H9 (cell line): ENCODE measurements around the gene THEMIS. TPM values are rescaled to one million over a fixed set of nuclear protein-coding genes. Genes with fewer than 3 reads are reported as not detected.

Source experiments
- DNase-seq: peaks from one replicate; pipeline ENCODE4 v3.0.0-alpha.2; 2017
- H2AFZ ChIP-seq: one replicate; pipeline ENCODE4 v1.6.1; 2013; ENCODE audit warnings: mild to moderate bottlenecking, low read length, control low read depth, moderate library complexity
- H2AK5ac ChIP-seq: 2 replicates; pipeline ENCODE4 v1.6.1; 2013; ENCODE audit warnings: low read length, control low read depth, mixed read lengths; ENCODE audit not compliant: insufficient read length
- H2BK120ac ChIP-seq: one replicate; pipeline ENCODE4 v1.6.1; 2013; ENCODE audit warnings: low read depth, mild to moderate bottlenecking, low read length, control low read depth, inconsistent platforms; ENCODE audit not compliant: poor library complexity, severe bottlenecking
- H2BK12ac ChIP-seq: 2 replicates; pipeline ENCODE4 v1.6.1; 2013; ENCODE audit warnings: low read length, control low read depth, mixed read lengths, low read depth; ENCODE audit not compliant: insufficient read length
- H2BK15ac ChIP-seq: 2 replicates; pipeline ENCODE4 v1.6.1; 2013; ENCODE audit warnings: low read depth, low read length, control low read depth
- H2BK20ac ChIP-seq: one replicate; pipeline ENCODE4 v1.6.1; 2013; ENCODE audit warnings: low read depth, mild to moderate bottlenecking, low read length, control low read depth, inconsistent platforms; ENCODE audit not compliant: poor library complexity, severe bottlenecking
- H2BK5ac ChIP-seq: 2 replicates; pipeline ENCODE4 v1.6.1; 2013; ENCODE audit warnings: low read length, control low read depth, mixed read lengths; ENCODE audit not compliant: insufficient read length
- H3K14ac ChIP-seq: 2 replicates; pipeline ENCODE4 v1.6.1; 2013; ENCODE audit warnings: low read length, control low read depth; ENCODE audit not compliant: insufficient read depth
- H3K18ac ChIP-seq: 2 replicates; pipeline ENCODE4 v1.6.1; 2013; ENCODE audit warnings: low read depth, mild to moderate bottlenecking, mixed read lengths, low read length, control low read depth; ENCODE audit not compliant: insufficient read length
- H3K23ac ChIP-seq: 2 replicates; pipeline ENCODE4 v1.6.1; 2013; ENCODE audit warnings: low read length, control low read depth, mixed read lengths, low read depth; ENCODE audit not compliant: insufficient read length
- H3K23me2 ChIP-seq: 2 replicates; pipeline ENCODE4 v1.6.1; 2013; ENCODE audit warnings: low read depth, mild to moderate bottlenecking, mixed read lengths, low read length, control low read depth; ENCODE audit not compliant: insufficient read length, poor library complexity, severe bottlenecking
- H3K27ac ChIP-seq: 2 replicates; pipeline ENCODE4 v1.5.1; 2013; ENCODE audit warnings: low read length, control low read depth, mixed read lengths, low read depth; ENCODE audit not compliant: insufficient read length
- H3K27me3 ChIP-seq: 2 replicates; pipeline ENCODE4 v1.6.1; 2013; ENCODE audit warnings: low read length, control low read depth, inconsistent platforms; ENCODE audit not compliant: insufficient read depth
- H3K4ac ChIP-seq: 2 replicates; pipeline ENCODE4 v1.6.1; 2013; ENCODE audit warnings: low read depth, mild to moderate bottlenecking, control low read depth, inconsistent platforms, low read length, moderate library complexity
- H3K4me1 ChIP-seq: 2 replicates; pipeline ENCODE4 v1.6.1; 2013; ENCODE audit warnings: low read length, control low read depth, inconsistent platforms; ENCODE audit not compliant: insufficient read depth
- H3K4me2 ChIP-seq: 2 replicates; pipeline ENCODE4 v1.6.1; 2013; ENCODE audit warnings: low read length, control low read depth, mixed read lengths; ENCODE audit not compliant: insufficient read length, insufficient read depth
- H3K56ac ChIP-seq: 2 replicates; pipeline ENCODE4 v1.6.1; 2013; ENCODE audit warnings: low read depth, mild to moderate bottlenecking, mixed read lengths, low read length, control low read depth; ENCODE audit not compliant: insufficient read length
- H3K79me1 ChIP-seq: 2 replicates; pipeline ENCODE4 v1.6.1; 2013; ENCODE audit warnings: low read depth, mild to moderate bottlenecking, moderate library complexity, low read length, control low read depth, inconsistent platforms; ENCODE audit not compliant: insufficient read depth, poor library complexity, severe bottlenecking
- H3K79me2 ChIP-seq: 2 replicates; pipeline ENCODE4 v1.6.1; 2013; ENCODE audit warnings: low read length, control low read depth, inconsistent platforms; ENCODE audit not compliant: insufficient read depth
- H3K9ac ChIP-seq: 2 replicates; pipeline ENCODE4 v1.6.1; 2013; ENCODE audit warnings: low read length, control low read depth, mixed read lengths; ENCODE audit not compliant: insufficient read length; ENCODE audit errors: extremely low read depth
- H3K9me3 ChIP-seq: one replicate; pipeline ENCODE4 v1.6.1; 2013; ENCODE audit warnings: low read depth, low read length, inconsistent platforms; ENCODE audit not compliant: control insufficient read depth
- H3T11ph ChIP-seq: one replicate; pipeline ENCODE4 v1.6.1; 2013; ENCODE audit warnings: mild to moderate bottlenecking, low read length, control low read depth, inconsistent platforms
- H4K20me1 ChIP-seq: one replicate; pipeline ENCODE4 v1.6.1; 2013; ENCODE audit not compliant: control insufficient read depth, insufficient read length, insufficient read depth
- H4K5ac ChIP-seq: 2 replicates; pipeline ENCODE4 v1.6.1; 2013; ENCODE audit warnings: low read depth, mild to moderate bottlenecking, mixed read lengths, low read length, control low read depth; ENCODE audit not compliant: insufficient read length
- H4K8ac ChIP-seq: replicated peaks from 2 replicates; pipeline ENCODE4 v1.6.1; 2013; ENCODE audit warnings: low read length, control low read depth, mixed read lengths, low read depth; ENCODE audit not compliant: insufficient read length
- H4K91ac ChIP-seq: 2 replicates; pipeline ENCODE4 v1.6.1; 2013; ENCODE audit warnings: low read depth, mild to moderate bottlenecking, moderate library complexity, mixed read lengths, low read length, control low read depth; ENCODE audit not compliant: insufficient read length
- H3K27ac Mint-ChIP-seq, 3 experiments: 2 replicates in 2 of 3; 3 replicates in 1 of 3; pipeline ENCODE4 v1.8.0; 2020 to 2021; ENCODE audit warnings: mixed read lengths in 3 of 3, mild to moderate bottlenecking in 1 of 3, moderate library complexity in 1 of 3
- H3K27me3 Mint-ChIP-seq: 2 replicates; pipeline ENCODE4 v1.8.0; 2021; ENCODE audit warnings: low read depth, mild to moderate bottlenecking, moderate library complexity, mixed read lengths
- H3K36me3 Mint-ChIP-seq, 3 experiments: 2 replicates in 2 of 3; 3 replicates in 1 of 3; pipeline ENCODE4 v1.8.0; 2020 to 2021; ENCODE audit warnings: low read depth in 3 of 3, mixed read lengths in 3 of 3; ENCODE audit not compliant: insufficient read depth in 1 of 3
- H3K4me1 Mint-ChIP-seq, 2 experiments: 2 replicates each; pipeline ENCODE4 v1.8.0; 2020; ENCODE audit warnings: mixed read lengths in 2 of 2
- H3K4me3 Mint-ChIP-seq, 2 experiments: 2 replicates in 1 of 2; 3 replicates in 1 of 2; pipeline ENCODE4 v1.8.0; 2020 to 2021; ENCODE audit warnings: mild to moderate bottlenecking in 2 of 2, mixed read lengths in 2 of 2, moderate library complexity in 1 of 2
- H3K9me3 Mint-ChIP-seq, 2 experiments: 2 replicates in 1 of 2; 3 replicates in 1 of 2; pipeline ENCODE4 v1.8.0; 2020; ENCODE audit warnings: mild to moderate bottlenecking in 2 of 2, mixed read lengths in 2 of 2, moderate library complexity in 1 of 2
- CTCF ChIP-seq: fragments of 200-600 bp; sonication (generic); conservative IDR thresholded peaks from 3 replicates; pipeline ENCODE4 v1.8.0; 2021; ENCODE audit warnings: antibody characterized with exemption, mild to moderate bottlenecking
- total RNA-seq: library from RNA; stranded (reverse); gene quantifications from 2 replicates; pipeline ENCODE4 v1.2.1, GENCODE V29; 2021

THEMIS gene
- total RNA-seq, 1 experiment from 2014 or later = not detected

- no peak overlapping the region for H3K4me3 Mint-ChIP-seq
- Histone ChIP-seq H3K4ac (no peak overlapping the region), H3K4me1 (no peaks in the 10 kb centered on the region), H3K23ac (no peak overlapping the region), H3K14ac (no peak overlapping the region), H3K27me3 (no peaks in the 10 kb centered on the region), H4K20me1 (no peaks in the 10 kb centered on the region), H3K9me3 (no peaks in the 10 kb centered on the region), H3K9ac (no peak overlapping the region), H3T11ph (no peak overlapping the region), H4K91ac (no peak overlapping the region), H3K79me1 (no peaks in the 10 kb centered on the region), H3K27ac (no peak overlapping the region), H4K5ac (no peak overlapping the region), H3K18ac (no peak overlapping the region), H2BK5ac (no peak overlapping the region), H2AFZ (no peak overlapping the region), H4K8ac (no peak overlapping the region), H2AK5ac (no peak overlapping the region), H2BK15ac (no peak overlapping the region), H3K56ac (no peak overlapping the region), H3K4me2 (no peak overlapping the region), H2BK20ac (no peak overlapping the region), H3K79me2 (no peaks in the 10 kb centered on the region), H2BK12ac (no peak overlapping the region), H2BK120ac (no peak overlapping the region), H3K23me2 (no peaks in the 10 kb centered on the region)
- no peaks in the 10 kb centered on the region for H3K9me3 Mint-ChIP-seq
- no peaks in the 10 kb centered on the region for H3K36me3 Mint-ChIP-seq
- DNase-seq = no peak
- H3K27me3 Mint-ChIP-seq = no peaks in the 10 kb centered on the region
- TF ChIP-seq CTCF = no peak
- H3K27ac Mint-ChIP-seq = no peak overlapping the region
- peaks cover 10 to 17% of the 10 kb centered on the region in 2 experiments for H3K4me1 Mint-ChIP-seq
Measured at GRCh38 chr6:127880429-127880828, 20.4 kb downstream of the THEMIS start.
